HCEC 1CT (cell line): Measurements from ENCODE around the gene CABCOCO1.
"Not testable (repeated sequence)": the region's sequence is repeated elsewhere in the genome, so short reads cannot be mapped to it uniquely, and the experiment has no call there.

Source experiments
- DNase-seq: peaks from one replicate; pipeline ENCODE4 v3.0.0-alpha.2; 2017

CABCOCO1 gene

GRCh38 chr10:61719906-61720305 lies 57.2 kb downstream of the CABCOCO1 start:
- DNase-seq, result no peak

- no peak for DNase-seq
These were observed 58.7 kb downstream of the CABCOCO1 start for GRCh38 chr10:61721431-61721830.

GRCh38 chr10:61725221-61725620 lies 62.5 kb downstream of the CABCOCO1 start:
- DNase-seq, result not testable (repeated sequence)

- no peak for DNase-seq
These were observed 66.9 kb downstream of the CABCOCO1 start for GRCh38 chr10:61729596-61729995.

GRCh38 chr10:61730671-61731070 lies 67.9 kb downstream of the CABCOCO1 start:
- no peak for DNase-seq

GRCh38 chr10:61731638-61732037 lies 68.9 kb downstream of the CABCOCO1 start:
- DNase-seq, result no peak

GRCh38 chr10:61732629-61733278 lies 70.0 kb downstream of the CABCOCO1 start:
- DNase-seq, result no peak

- peak; percentile 50 for DNase-seq
These were observed 70.7 kb downstream of the CABCOCO1 start for GRCh38 chr10:61733358-61733940.

- DNase-seq, result no peak
These were observed 73.2 kb downstream of the CABCOCO1 start for GRCh38 chr10:61735882-61736281.

GRCh38 chr10:61737455-61737854 lies 74.7 kb downstream of the CABCOCO1 start:
- DNase-seq, result not testable (repeated sequence)

GRCh38 chr10:61742812-61743211 lies 80.1 kb downstream of the CABCOCO1 start:
- DNase-seq, result no peak

GRCh38 chr10:61744469-61744868 lies 81.7 kb downstream of the CABCOCO1 start:
- DNase-seq, result no peak

- no peak for DNase-seq
These were observed 83.6 kb downstream of the CABCOCO1 start for GRCh38 chr10:61746377-61746776.

- no peak for DNase-seq
These were observed 84.6 kb downstream of the CABCOCO1 start for GRCh38 chr10:61747307-61747706.

GRCh38 chr10:61749291-61749690 lies 86.6 kb downstream of the CABCOCO1 start:
- no peak for DNase-seq

- DNase-seq, result peak; percentile 85
These were observed 88.3 kb downstream of the CABCOCO1 start for GRCh38 chr10:61750943-61751471.

GRCh38 chr10:61751599-61751998 lies 88.9 kb downstream of the CABCOCO1 start:
- DNase-seq, result peak; percentile 16

GRCh38 chr10:61752111-61753011 lies 89.6 kb downstream of the CABCOCO1 start:
- peak; percentile 92 for DNase-seq

- DNase-seq, result no peak
These were observed 90.7 kb downstream of the CABCOCO1 start for GRCh38 chr10:61753453-61753852.

- peak; percentile 25 for DNase-seq
These were observed 92.1 kb downstream of the CABCOCO1 start for GRCh38 chr10:61754587-61755550.

- no peak for DNase-seq
These were observed 94.3 kb downstream of the CABCOCO1 start for GRCh38 chr10:61757001-61757400.
